Stimulated activated memory B cell treated with anti-CD40 and anti-IgM and Interleukin-4, amounts not matched to agents 10 μg/mL and 1 μg/mL and 100 μg/mL, for 72 hours (primary cell): ENCODE results near the gene CHADL.

ENCODE experiments used
- ATAC-seq: fragments of 150-1000 bp; cut with Tn5 transposase; 2 replicates; pipeline ENCODE4 v1.10.0; 2021
- H3K27ac Mint-ChIP-seq: one replicate; pipeline ENCODE4 v1.8.0; 2022; ENCODE audit warnings: mild to moderate bottlenecking, mixed read lengths
- H3K27me3 Mint-ChIP-seq: one replicate; pipeline ENCODE4 v1.8.0; 2022; ENCODE audit warnings: mixed read lengths
- H3K36me3 Mint-ChIP-seq: one replicate; pipeline ENCODE4 v1.8.0; 2022; ENCODE audit warnings: mixed read lengths
- H3K4me1 Mint-ChIP-seq: one replicate; pipeline ENCODE4 v1.8.0; 2022; ENCODE audit warnings: mixed read lengths
- H3K4me3 Mint-ChIP-seq: one replicate; pipeline ENCODE4 v1.8.0; 2022; ENCODE audit warnings: mild to moderate bottlenecking, moderate library complexity, mixed read lengths
- H3K9me3 Mint-ChIP-seq: one replicate; pipeline ENCODE4 v1.8.0; 2022; ENCODE audit warnings: mixed read lengths

Gene CHADL

GRCh38 chr22:41240377-41241132 lies at the start of gene CHADL:
TSS of gene CHADL (minus strand) at chr22:41240931. CDS start at chr22:41240881, 50 bp downstream.
- Mint-ChIP-seq H3K4me3 (peak within 1 kb of the TSS; percentile 36), H3K27me3 (no peaks in the 10 kb centered on the region), H3K4me1 (peaks cover 9% of the 10 kb centered on the region), H3K27ac (no peak within 1 kb of the TSS), H3K9me3 (no peaks in the 10 kb centered on the region), H3K36me3 (peaks cover 7% of the 10 kb centered on the region)
- no peak for ATAC-seq

- Mint-ChIP-seq H3K9me3 (no peaks in the 10 kb centered on the region), H3K4me3 (no peak overlapping the region)
Measured at GRCh38 chr22:41289671-41290070, 48.9 kb upstream of the CHADL start.

GRCh38 chr22:41288245-41288946 lies 47.7 kb upstream of the CHADL start:
- Mint-ChIP-seq H3K4me3 (peak overlapping the region; percentile 49), H3K27ac (peak overlapping the region; percentile 45), H3K27me3 (no peaks in the 10 kb centered on the region), H3K36me3 (peaks cover 4% of the 10 kb centered on the region), H3K9me3 (no peaks in the 10 kb centered on the region), H3K4me1 (peaks cover 11% of the 10 kb centered on the region)
- ATAC-seq, result no peak

More at GRCh38 chr22:41289671-41290070, 48.9 kb upstream of the CHADL start:
- Mint-ChIP-seq H3K27ac (no peak overlapping the region), H3K27me3 (no peaks in the 10 kb centered on the region), H3K4me1 (peaks cover 7% of the 10 kb centered on the region), H3K36me3 (no peaks in the 10 kb centered on the region)
- ATAC-seq, result no peak

- Mint-ChIP-seq H3K27ac (peak overlapping the region; percentile 93), H3K4me1 (peaks cover 20% of the 10 kb centered on the region), H3K9me3 (no peaks in the 10 kb centered on the region), H3K4me3 (peak overlapping the region; percentile 90), H3K36me3 (peaks cover 14% of the 10 kb centered on the region), H3K27me3 (no peaks in the 10 kb centered on the region)
- ATAC-seq, result peak; percentile 55
Measured at GRCh38 chr22:41286639-41287091, 45.9 kb upstream of the CHADL start.

GRCh38 chr22:41285820-41286638 lies 45.3 kb upstream of the CHADL start, which contains the start of gene RANGAP1:
TSS of gene RANGAP1 (minus strand) at chr22:41286187. CDS start at chr22:41281044, 5,143 bp downstream.
- H3K4me1 Mint-ChIP-seq, result peaks cover 26% of the 10 kb centered on the region
- no peaks in the 10 kb centered on the region for H3K27me3 Mint-ChIP-seq
- ATAC-seq, result peak; percentile 99
- peak within 1 kb of the TSS; percentile 93 for H3K27ac Mint-ChIP-seq
- no peaks in the 10 kb centered on the region for H3K9me3 Mint-ChIP-seq
- peak within 1 kb of the TSS; percentile 90 for H3K4me3 Mint-ChIP-seq
- peaks cover 20% of the 10 kb centered on the region for H3K36me3 Mint-ChIP-seq

GRCh38 chr22:41285441-41285819 lies 44.7 kb upstream of the CHADL start:
- Mint-ChIP-seq H3K27me3 (no peaks in the 10 kb centered on the region), H3K36me3 (peaks cover 24% of the 10 kb centered on the region), H3K4me3 (peak overlapping the region; percentile 90), H3K27ac (peak overlapping the region; percentile 93), H3K4me1 (peaks cover 31% of the 10 kb centered on the region), H3K9me3 (no peaks in the 10 kb centered on the region)
- ATAC-seq, result peak; percentile 46

- Mint-ChIP-seq H3K27ac (no peak overlapping the region), H3K4me1 (peaks cover 31% of the 10 kb centered on the region), H3K36me3 (peaks cover 26% of the 10 kb centered on the region), H3K27me3 (no peaks in the 10 kb centered on the region), H3K9me3 (no peaks in the 10 kb centered on the region), H3K4me3 (peak overlapping the region; percentile 90)
- ATAC-seq, result no peak
Measured at GRCh38 chr22:41284465-41284864, 43.7 kb upstream of the CHADL start.

GRCh38 chr22:41280854-41281253 lies 40.1 kb upstream of the CHADL start:
- Mint-ChIP-seq H3K9me3 (no peaks in the 10 kb centered on the region), H3K4me3 (no peak overlapping the region), H3K27ac (no peak overlapping the region), H3K36me3 (peaks cover 52% of the 10 kb centered on the region), H3K27me3 (no peaks in the 10 kb centered on the region), H3K4me1 (peaks cover 24% of the 10 kb centered on the region)
- ATAC-seq, result no peak

GRCh38 chr22:41280065-41280464 lies 39.3 kb upstream of the CHADL start:
- no peak overlapping the region for H3K27ac Mint-ChIP-seq
- H3K36me3 Mint-ChIP-seq, result peaks cover 59% of the 10 kb centered on the region
- no peak for ATAC-seq
- no peaks in the 10 kb centered on the region for H3K27me3 Mint-ChIP-seq
- H3K4me1 Mint-ChIP-seq, result peaks cover 24% of the 10 kb centered on the region
- H3K4me3 Mint-ChIP-seq, result no peak overlapping the region
- no peaks in the 10 kb centered on the region for H3K9me3 Mint-ChIP-seq

GRCh38 chr22:41274856-41275255 lies 34.1 kb upstream of the CHADL start:
- no peak for ATAC-seq
- peaks cover 71% of the 10 kb centered on the region for H3K36me3 Mint-ChIP-seq

GRCh38 chr22:41273128-41273527 lies 32.4 kb upstream of the CHADL start:
- Mint-ChIP-seq H3K4me1 (no peaks in the 10 kb centered on the region), H3K9me3 (no peaks in the 10 kb centered on the region), H3K4me3 (no peak overlapping the region), H3K36me3 (peaks cover 66% of the 10 kb centered on the region), H3K27ac (no peak overlapping the region), H3K27me3 (no peaks in the 10 kb centered on the region)
- ATAC-seq, result no peak

More at GRCh38 chr22:41274856-41275255, 34.1 kb upstream of the CHADL start:
- Mint-ChIP-seq H3K4me3 (no peak overlapping the region), H3K27me3 (no peaks in the 10 kb centered on the region), H3K4me1 (no peaks in the 10 kb centered on the region), H3K9me3 (no peaks in the 10 kb centered on the region), H3K27ac (no peak overlapping the region)

GRCh38 chr22:41271787-41272186 lies 31.1 kb upstream of the CHADL start:
- H3K36me3 Mint-ChIP-seq, result peaks cover 66% of the 10 kb centered on the region

GRCh38 chr22:41267958-41268357 lies 27.2 kb upstream of the CHADL start:
- no peak overlapping the region for H3K4me3 Mint-ChIP-seq
- H3K27me3 Mint-ChIP-seq, result no peaks in the 10 kb centered on the region
- no peaks in the 10 kb centered on the region for H3K4me1 Mint-ChIP-seq
- H3K9me3 Mint-ChIP-seq, result no peaks in the 10 kb centered on the region
- no peak overlapping the region for H3K27ac Mint-ChIP-seq
- ATAC-seq, result no peak
- H3K36me3 Mint-ChIP-seq, result peaks cover 74% of the 10 kb centered on the region

More at GRCh38 chr22:41271787-41272186, 31.1 kb upstream of the CHADL start:
- H3K27ac Mint-ChIP-seq, result no peak overlapping the region
- ATAC-seq, result no peak
- H3K27me3 Mint-ChIP-seq, result no peaks in the 10 kb centered on the region
- no peaks in the 10 kb centered on the region for H3K9me3 Mint-ChIP-seq
- H3K4me3 Mint-ChIP-seq, result no peak overlapping the region
- no peaks in the 10 kb centered on the region for H3K4me1 Mint-ChIP-seq

- no peak for ATAC-seq
- Mint-ChIP-seq H3K4me1 (no peaks in the 10 kb centered on the region), H3K27me3 (no peaks in the 10 kb centered on the region), H3K36me3 (peaks cover 82% of the 10 kb centered on the region), H3K9me3 (no peaks in the 10 kb centered on the region), H3K4me3 (no peak overlapping the region), H3K27ac (no peak overlapping the region)
Measured at GRCh38 chr22:41264408-41264941, 23.7 kb upstream of the CHADL start.

GRCh38 chr22:41263704-41264103 lies 23.0 kb upstream of the CHADL start:
- no peak for ATAC-seq
- Mint-ChIP-seq H3K9me3 (no peaks in the 10 kb centered on the region), H3K4me1 (no peaks in the 10 kb centered on the region), H3K36me3 (peaks cover 80% of the 10 kb centered on the region), H3K27me3 (no peaks in the 10 kb centered on the region), H3K4me3 (no peak overlapping the region), H3K27ac (no peak overlapping the region)
